ENCODE data around the gene HELZ2. TPM values are rescaled to one million over a fixed set of nuclear protein-coding genes. Genes with fewer than 3 reads are reported as not detected.

HELZ2 gene
- total RNA-seq, 1 donor from 2014 or later: 13.2 TPM

DNA sequence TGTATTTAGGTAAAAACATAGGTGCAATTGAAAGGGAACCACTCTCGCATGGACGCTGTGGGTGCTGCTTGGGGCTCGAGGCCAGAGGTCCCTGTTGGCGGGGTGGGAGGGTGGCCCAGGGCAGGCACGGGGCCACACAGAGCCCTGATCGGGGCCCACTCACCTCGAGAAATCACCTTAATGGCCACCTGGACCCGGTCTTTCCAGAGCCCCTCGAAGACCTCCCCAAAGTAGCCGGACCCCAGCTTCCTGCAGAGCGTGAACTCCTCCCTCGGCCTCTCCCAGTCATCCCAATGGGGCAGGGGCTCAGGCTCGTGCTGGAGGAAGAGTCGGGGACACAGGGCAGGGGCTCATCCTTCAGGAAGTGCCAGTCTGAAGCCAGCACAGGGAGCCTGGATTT is 40.7 kb downstream of the HELZ2 start:
- no peak for ATAC-seq
- intact Hi-C loops (cut with micrococcal nuclease): no loop called here
- DNase-seq: peak; percentile 13

DNA sequence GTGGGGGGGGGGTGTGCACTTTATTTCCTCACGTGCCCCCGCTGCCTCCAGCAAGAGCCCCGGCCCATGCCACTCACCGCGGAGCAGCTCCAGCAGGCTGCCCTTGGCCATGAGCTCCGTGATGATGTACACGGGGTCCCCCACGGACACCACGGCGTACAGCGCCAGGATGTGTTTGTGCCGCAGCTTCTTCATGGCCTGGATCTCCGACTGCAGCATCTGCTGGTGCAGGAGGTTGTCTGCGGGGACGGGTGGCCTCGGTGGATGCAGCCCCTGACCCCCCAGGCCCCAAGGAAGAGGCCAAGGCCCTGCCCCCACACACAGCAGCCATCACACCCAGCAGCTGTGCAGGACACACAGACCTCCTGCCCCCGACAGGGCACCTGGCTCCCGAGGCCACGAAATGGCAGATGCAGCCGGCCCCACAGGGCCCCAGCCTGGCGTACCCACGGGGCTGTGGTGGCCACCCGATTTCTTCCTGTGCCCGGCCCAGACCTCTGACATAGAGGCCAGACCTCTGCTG is 41.5 kb downstream of the HELZ2 start:
- intact Hi-C loops (cut with micrococcal nuclease): no loop called here
- no peak for ATAC-seq
- peak; percentile 24 for DNase-seq

DNA sequence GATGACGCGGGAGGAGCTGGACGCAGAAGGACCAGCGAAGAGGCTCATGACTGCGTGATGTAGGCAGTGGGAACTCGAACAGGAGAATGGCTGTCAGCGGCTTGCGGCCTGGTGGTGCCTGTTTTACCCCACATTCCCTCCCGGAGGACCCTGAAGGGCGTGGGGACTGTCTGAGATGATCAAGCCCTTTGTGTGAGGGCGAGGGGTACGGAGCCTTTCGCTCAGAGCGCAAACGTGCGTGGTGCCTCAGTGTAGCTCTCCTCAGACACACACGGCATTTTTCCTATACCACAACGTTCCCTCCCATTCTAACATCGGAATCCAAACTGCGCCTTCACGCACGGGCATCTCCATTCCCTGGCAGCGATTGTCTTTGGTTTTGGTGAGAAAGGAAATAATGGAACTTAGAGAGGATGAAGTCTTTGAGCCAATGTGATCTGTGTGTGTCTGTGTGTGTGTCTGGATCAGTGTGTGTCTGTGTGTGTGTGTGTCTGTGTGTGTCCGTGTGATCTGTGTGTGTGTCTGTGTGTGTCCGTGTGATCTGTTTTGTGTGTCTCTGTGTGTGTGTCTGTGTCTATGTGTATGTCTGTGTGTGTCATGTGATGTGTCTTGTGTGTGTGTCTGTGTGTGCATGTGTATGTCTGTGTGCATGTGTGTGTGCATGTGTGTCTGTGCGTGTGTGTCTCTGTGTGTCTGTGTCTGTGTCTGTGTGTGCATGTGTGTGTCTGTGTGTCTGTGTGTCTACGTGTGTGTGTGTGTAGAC is 42.2 kb downstream of the HELZ2 start:
- no peak for ATAC-seq
- DNase-seq: peak; percentile 21
- intact Hi-C loops (cut with micrococcal nuclease): no loop called here

DNA sequence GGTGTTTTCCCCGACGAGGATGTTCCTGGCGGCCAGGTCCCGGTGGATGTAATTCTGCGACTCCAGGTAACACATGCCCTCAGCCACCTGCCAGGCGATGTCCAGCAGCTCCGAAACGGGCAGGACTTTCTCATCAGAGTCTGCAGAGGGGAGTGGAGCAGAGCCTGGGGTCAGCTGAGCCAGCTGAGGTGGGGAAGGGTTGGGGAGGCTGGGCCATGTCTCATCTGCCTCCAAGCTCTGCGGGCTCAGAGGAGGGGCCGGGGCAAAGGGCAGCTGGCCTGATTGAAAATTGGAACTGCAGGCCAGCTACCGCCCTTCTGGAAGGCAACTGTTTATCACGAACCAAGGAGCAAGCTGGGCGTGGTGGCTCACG is 43.3 kb downstream of the HELZ2 start:
- no peak for DNase-seq
- intact Hi-C loops (cut with micrococcal nuclease): no loop called here
- no peak for ATAC-seq

DNA sequence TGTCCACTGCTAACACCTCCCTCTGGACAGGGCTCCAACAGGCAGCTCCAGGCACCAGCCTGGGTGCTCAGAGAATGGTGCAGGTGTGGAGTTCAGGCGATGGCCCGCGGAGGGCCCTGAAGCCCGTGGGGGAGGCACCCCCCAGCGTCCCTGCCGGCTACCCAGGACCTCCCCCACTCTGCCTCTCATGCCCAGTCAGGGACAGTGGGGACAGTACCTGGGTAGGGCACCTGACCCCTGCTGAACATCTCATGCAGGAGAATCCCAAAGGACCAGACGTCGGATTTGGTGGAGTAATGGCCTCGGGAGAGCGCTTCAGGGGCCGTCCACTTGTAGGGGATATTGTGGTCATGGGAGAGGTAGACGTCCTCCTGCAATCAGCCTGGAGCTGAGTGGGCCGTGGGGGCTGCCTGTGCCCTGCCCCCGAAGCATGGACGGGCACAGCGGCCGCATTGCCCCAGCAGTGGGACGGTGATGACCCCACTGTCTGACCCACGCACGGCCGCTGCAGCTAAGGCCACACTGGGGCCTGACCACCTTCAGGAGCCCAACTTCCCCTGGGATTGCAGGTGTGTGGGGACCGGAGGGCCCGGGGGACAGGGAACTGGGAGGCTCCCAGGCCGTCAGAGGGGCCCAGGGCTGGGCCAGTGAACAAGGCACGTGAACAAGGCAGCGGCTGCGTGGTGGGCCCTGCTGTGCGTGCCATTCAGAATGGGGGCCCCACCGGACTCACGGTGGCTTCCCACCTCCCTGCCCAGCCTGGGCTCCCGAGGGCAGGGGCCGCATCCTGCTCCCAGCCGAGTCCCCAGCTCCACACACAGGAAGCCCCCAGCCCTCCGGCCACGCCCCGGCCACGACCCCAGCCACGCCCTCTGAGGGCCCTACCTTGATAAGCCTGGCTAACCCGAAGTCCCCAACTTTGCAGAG is 43.9 kb downstream of the HELZ2 start:
- no peak for ATAC-seq
- intact Hi-C loops (cut with micrococcal nuclease): no loop called here
- peak; percentile 33 for DNase-seq

DNA sequence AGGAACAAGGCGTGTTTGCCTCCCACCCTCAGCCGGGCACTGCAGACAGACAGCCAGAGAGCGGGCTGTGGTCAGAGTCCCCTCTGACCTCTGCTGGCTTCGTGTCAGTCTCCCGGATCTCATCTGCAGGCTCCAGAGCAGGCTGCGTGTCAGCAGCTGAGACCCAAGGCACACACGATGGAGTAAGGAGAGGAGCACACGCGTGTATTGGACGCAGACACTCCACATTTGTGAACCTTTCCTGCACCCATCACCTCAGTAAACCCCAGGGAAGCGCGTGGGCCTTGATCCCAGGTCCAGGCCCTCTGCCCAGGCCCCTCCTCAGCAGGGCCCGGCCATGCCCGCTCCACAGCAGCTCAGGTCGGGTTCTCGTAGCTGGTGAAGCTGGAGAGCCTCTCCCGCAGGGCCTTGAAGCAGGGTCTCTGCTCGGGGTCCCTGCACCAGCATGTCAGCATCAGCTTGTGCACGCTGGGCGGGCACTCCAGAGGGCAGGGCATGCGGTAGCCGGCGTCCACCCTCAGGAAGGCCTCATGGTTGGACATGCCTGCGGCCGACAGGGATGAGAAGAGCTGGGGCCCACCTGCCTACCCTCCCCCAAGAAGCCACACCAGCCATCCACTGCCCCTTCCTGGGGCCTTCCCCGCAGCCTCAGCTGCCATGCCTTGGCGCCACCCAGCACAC is 44.7 kb downstream of the HELZ2 start:
- DNase-seq: peak; percentile 23
- intact Hi-C loops (cut with micrococcal nuclease): no loop called here
- no peak for ATAC-seq

DNA sequence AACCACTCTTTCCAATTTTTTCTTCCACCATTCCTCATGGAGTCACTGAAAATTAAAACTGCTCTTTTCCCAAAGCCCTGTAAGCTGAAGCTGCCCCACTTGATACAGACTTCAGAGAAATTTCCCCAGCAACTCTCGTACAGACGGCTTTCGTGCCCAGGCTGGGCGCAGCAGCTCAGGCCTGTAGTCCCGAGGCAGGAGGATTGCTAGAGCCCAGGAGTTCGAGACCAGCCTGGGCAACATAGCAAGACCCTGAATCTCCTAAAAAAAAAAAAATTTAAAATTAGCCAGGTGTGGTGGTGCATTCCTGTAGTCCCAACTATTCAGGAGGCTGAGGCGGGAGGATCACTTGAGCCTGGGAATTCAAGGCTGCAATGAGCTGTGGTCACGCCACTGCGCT is 46.9 kb downstream of the HELZ2 start:
- intact Hi-C loops (cut with micrococcal nuclease): no loop called here
- no peak for ATAC-seq
- DNase-seq: peak; percentile 12

DNA sequence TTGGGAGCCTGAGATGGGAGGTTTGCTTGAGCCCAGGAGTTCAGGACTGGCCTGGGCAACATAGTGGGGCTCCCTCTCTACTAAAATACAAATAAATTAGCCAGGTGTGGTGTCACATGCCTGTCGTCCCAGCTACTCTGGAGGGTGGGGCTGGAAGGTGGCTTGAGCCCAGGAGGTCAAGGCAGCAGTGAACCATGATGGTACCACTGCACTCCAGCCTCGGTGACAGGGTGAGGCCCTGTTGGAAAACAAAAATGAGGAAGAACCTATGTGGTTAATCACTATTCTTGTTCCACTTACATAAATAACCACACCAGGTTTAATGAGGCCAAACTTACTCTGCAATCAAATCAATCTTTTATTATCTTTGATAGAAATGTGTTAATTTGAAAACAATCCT is 48.1 kb downstream of the HELZ2 start:
- intact Hi-C loops (cut with micrococcal nuclease): no loop called here
- DNase-seq (peak; percentile 18), ATAC-seq (no peak)

DNA sequence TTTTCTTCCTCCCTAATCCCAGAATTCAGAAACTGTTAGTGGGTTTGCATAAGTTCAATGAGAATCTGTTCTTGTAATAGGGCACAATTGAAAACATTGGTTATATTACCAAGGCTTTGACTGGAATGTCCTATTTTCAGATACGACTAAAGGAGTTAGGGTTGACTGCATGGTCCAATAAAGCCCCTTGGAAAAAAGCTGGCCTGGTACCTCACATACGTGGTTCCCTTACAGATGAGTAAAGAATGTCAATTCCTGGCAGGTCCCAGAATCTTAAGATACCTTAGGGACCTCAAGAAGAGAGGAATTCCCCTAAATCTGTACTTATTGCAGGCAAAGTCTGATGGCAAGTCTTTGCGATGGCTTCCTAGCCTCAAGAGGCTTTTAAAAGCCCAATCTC is 48.9 kb downstream of the HELZ2 start:
- intact Hi-C loops (cut with micrococcal nuclease): no loop called here
- DNase-seq (no peak), ATAC-seq (no peak)

Other genes starting within 250 kb of the HELZ2 start
- gene CHRNA4, start 212.9 kb downstream of the HELZ2 start, total RNA-seq: 1.8 TPM
- 0.52 TPM for gene KCNQ2, start 101.6 kb downstream of the HELZ2 start, total RNA-seq
- 1,346 TPM for gene EEF1A2, start 75.2 kb downstream of the HELZ2 start, total RNA-seq
- gene PPDPF, start 53.5 kb downstream of the HELZ2 start, total RNA-seq: 307 TPM
- not detected for gene PTK6, start 36.9 kb downstream of the HELZ2 start, total RNA-seq
- not detected for gene SRMS, start 26.5 kb downstream of the HELZ2 start, total RNA-seq
- gene FNDC11, start 20.1 kb downstream of the HELZ2 start, total RNA-seq: 0.15 TPM
- 5.9 TPM for gene GMEB2, start 52.9 kb upstream of the HELZ2 start, total RNA-seq
- gene STMN3, start 79.2 kb upstream of the HELZ2 start, total RNA-seq: 5.5 TPM
- gene RTEL1, start 84.1 kb upstream of the HELZ2 start, total RNA-seq: 9.9 TPM
- gene TNFRSF6B, start 122.4 kb upstream of the HELZ2 start, total RNA-seq: 0.64 TPM
- 46.5 TPM for gene ARFRP1, start 133.7 kb upstream of the HELZ2 start, total RNA-seq
- 16.2 TPM for gene ZGPAT, start 133.8 kb upstream of the HELZ2 start, total RNA-seq
- 2.7 TPM for gene LIME1, start 162.4 kb upstream of the HELZ2 start, total RNA-seq
- 104 TPM for gene SLC2A4RG, start 165.5 kb upstream of the HELZ2 start, total RNA-seq